WTC11 (cell line): ENCODE data around the gene ITGA3.

Experiments
- CTCF ChIP-seq: fragments of 200-600 bp; IDR thresholded peaks from 2 replicates; pipeline ENCODE4 v1.8.0; 2022; ENCODE audit warnings: antibody characterized with exemption
- SMAD3 ChIP-seq: sonication (generic); formaldehyde crosslinking; IDR thresholded peaks from 2 replicates; pipeline ENCODE4 v1.8.0; 2022; ENCODE audit warnings: missing genetic modification reagents, mild to moderate bottlenecking, borderline replicate concordance

- TF ChIP-seq CTCF (no peak), SMAD3 (CRISPR knock-in tag) (no peak)
These were observed 58.5 kb downstream of the ITGA3 start for GRCh38 chr17:50114401-50114800.
